Psoas muscle (tissue), 8 donors: ENCODE measurements around the gene HEPACAM. TPM values are rescaled to one million over a fixed set of nuclear protein-coding genes. Genes with fewer than 3 reads are reported as not detected.

Source experiments
- ATAC-seq, 4 donors: fragments of 200-7000 bp; cut with Tn5 transposase; one replicate each; pipeline ENCODE4 v1.9.1; 2020; ENCODE audit warnings: moderate library complexity in 3 of 4, mild to moderate bottlenecking in 2 of 4
- DNase-seq, 2 donors: peaks; one replicate each; pipeline ENCODE4 v3.0.0-alpha.2; 2020
- H3K27ac ChIP-seq: fragments of 200-600 bp; one replicate; pipeline ENCODE4 v1.8.0; 2022
- H3K27me3 ChIP-seq, 3 donors: fragments of 200-600 bp in 1 of 3; one replicate each; pipeline versions ENCODE4 v1.6.1 to v1.8.0; 2013 to 2022; ENCODE audit warnings: low read length in 2 of 3, mild to moderate bottlenecking in 2 of 3, moderate library complexity in 1 of 3; ENCODE audit not compliant: insufficient read depth in 3 of 3
- H3K36me3 ChIP-seq, 2 donors: fragments of 200-600 bp in 1 of 2; one replicate each; pipeline versions ENCODE4 v1.6.1 to v1.8.0; 2013 to 2022; ENCODE audit warnings: low read depth in 1 of 2, mild to moderate bottlenecking in 1 of 2, moderate library complexity in 1 of 2; ENCODE audit not compliant: insufficient read depth in 1 of 2
- H3K4me1 ChIP-seq: fragments of 200-600 bp; one replicate; pipeline ENCODE4 v1.8.0; 2022
- H3K4me3 ChIP-seq: fragments of 200-600 bp; one replicate; pipeline ENCODE4 v1.8.0; 2022; ENCODE audit warnings: mild to moderate bottlenecking
- H3K9me3 ChIP-seq: fragments of 200-600 bp; one replicate; pipeline ENCODE4 v1.8.0; 2022
- WGBS, 3 donors: extraction: QIAGEN DNeasy Blood & Tissue Kit; methylation state at CpG; one replicate each; pipeline versions ENCODE4 v1.1.6 to v1.1.7; 2013; 5-methylcytosine and 5-hydroxymethylcytosine counted together
- intact Hi-C, 2 donors: fragments of 100-400 bp; cut with DNase I; formaldehyde crosslinking; loops; one replicate each; pipeline versions ENCODE4 v1.11.0 to v1.14.2; 2022
- polyA plus RNA-seq, 3 donors: library from polyadenylated mRNA; stranded (reverse); fragments of 200-250 nt; gene quantifications; one replicate each; pipeline ENCODE4 v1.2.3, GENCODE V29; 2013
- total RNA-seq, 4 donors: library from RNA; stranded (reverse); fragmentation: NEBNext Ultra II Directional in 2 of 4; extraction: Animal tissue kit (Norgen Biotek cat#: 25700) in 2 of 4; gene quantifications; one replicate each; pipeline versions ENCODE4 v1.2.1 to v1.2.4, GENCODE V29; 2021 to 2023
- TF ChIP-seq, protein P1 (sequence below): fragments of 200-600 bp; IDR thresholded peaks from one replicate; pipeline ENCODE4 v1.8.0; 2022; ENCODE audit warnings: antibody characterized with exemption
- donor health status: healthy with polysubstance abuse.
- donor health status: DM: no; HTN: no; CAD: no; lungs with moderate emphysema.
- donor health status: Bipolar disorder and iron deficiency.
- donor health status: healthy.
- donor health status: DM: yes; HTN: yes; CAD: no.
- donor health status: DM: no; HTN: no; CAD: no.
- donor health status: DM: no; HTN: no; CAD: no.
- donor health status: DM: yes; HTN: yes; CAD: no.

Gene HEPACAM
- total and polyA plus RNA-seq, 7 donors, result 0.05 to 0.25 (median 0.07) TPM; not detected in 2

DNA sequence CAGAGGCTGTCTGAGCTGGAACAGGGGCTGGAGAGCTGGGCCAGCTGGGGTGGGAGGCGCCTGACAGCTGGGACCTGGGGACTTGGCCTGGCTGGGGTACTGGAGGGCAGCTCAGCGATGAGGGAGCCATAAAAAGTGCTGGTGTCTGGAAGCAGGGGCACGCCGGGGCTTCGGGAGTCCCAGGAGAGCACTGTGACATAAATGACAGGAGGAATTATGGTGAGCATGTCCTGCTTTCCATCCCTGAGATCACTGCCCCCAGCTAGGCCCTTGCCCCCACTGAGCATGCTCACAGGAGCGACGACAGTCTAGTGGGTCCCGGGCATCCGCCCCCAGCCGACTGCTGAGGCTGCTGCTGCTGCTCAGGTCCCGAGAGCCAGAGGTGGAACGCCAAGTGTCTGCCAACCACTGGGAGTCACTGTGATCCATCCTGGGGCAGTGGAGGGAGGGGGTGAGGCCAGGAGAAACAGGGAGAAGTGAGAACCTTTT is 44.4 kb downstream of the HEPACAM start:
- ATAC-seq (peak in 3 of 4 donors; percentile 28 to 39 (median 35)), DNase-seq (peak in 1 of 2 donors; percentile 68)
- 15 to 21% (median 17%) methylated on average over 12 of the region's 12 CpGs for WGBS, 3 donors
- Histone ChIP-seq H3K4me3 (no peak overlapping the region), H3K36me3 (peaks cover 0 to 5% of the 10 kb centered on the region in 2 donors), H3K27me3 (peaks cover 0 to 6% (median 0%) of the 10 kb centered on the region in 3 donors), H3K27ac (no peak overlapping the region), H3K4me1 (peaks cover 5% of the 10 kb centered on the region), H3K9me3 (no peaks in the 10 kb centered on the region)
- intact Hi-C loops, result no loop called here
- TF ChIP-seq, protein P1, sequence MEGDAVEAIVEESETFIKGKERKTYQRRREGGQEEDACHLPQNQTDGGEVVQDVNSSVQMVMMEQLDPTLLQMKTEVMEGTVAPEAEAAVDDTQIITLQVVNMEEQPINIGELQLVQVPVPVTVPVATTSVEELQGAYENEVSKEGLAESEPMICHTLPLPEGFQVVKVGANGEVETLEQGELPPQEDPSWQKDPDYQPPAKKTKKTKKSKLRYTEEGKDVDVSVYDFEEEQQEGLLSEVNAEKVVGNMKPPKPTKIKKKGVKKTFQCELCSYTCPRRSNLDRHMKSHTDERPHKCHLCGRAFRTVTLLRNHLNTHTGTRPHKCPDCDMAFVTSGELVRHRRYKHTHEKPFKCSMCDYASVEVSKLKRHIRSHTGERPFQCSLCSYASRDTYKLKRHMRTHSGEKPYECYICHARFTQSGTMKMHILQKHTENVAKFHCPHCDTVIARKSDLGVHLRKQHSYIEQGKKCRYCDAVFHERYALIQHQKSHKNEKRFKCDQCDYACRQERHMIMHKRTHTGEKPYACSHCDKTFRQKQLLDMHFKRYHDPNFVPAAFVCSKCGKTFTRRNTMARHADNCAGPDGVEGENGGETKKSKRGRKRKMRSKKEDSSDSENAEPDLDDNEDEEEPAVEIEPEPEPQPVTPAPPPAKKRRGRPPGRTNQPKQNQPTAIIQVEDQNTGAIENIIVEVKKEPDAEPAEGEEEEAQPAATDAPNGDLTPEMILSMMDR, result no peak

- H3K36me3 ChIP-seq, result peaks cover 0 to 5% of the 10 kb centered on the region in 2 donors
- H3K27ac ChIP-seq, result no peak overlapping the region
- H3K27me3 ChIP-seq, result peaks cover 0 to 6% (median 0%) of the 10 kb centered on the region in 3 donors
- intact Hi-C loops, result no loop called here
- no peak overlapping the region for H3K4me3 ChIP-seq
- peaks cover 5% of the 10 kb centered on the region for H3K4me1 ChIP-seq
- DNase-seq, result no peak
- WGBS, 3 donors, result 37 to 43% (median 40%) methylated on average over 9 of the region's 9 CpGs
- TF ChIP-seq, protein P1, result no peak
- H3K9me3 ChIP-seq, result no peaks in the 10 kb centered on the region
- ATAC-seq, result no peak
Measured at GRCh38 chr11:124890683-124891372, 45.0 kb downstream of the HEPACAM start.

GRCh38 chr11:124890151-124890550 is 45.7 kb downstream of the HEPACAM start:
- WGBS, 3 donors, result 92 to 97% (median 97%) methylated on average over 2 of the region's 2 CpGs
- peaks cover 0 to 5% of the 10 kb centered on the region in 2 donors for H3K36me3 ChIP-seq
- H3K9me3 ChIP-seq, result no peaks in the 10 kb centered on the region
- TF ChIP-seq, protein P1, result no peak
- DNase-seq (no peak), ATAC-seq (no peak)
- peaks cover 0 to 6% (median 0%) of the 10 kb centered on the region in 3 donors for H3K27me3 ChIP-seq
- H3K4me1 ChIP-seq, result peaks cover 5% of the 10 kb centered on the region
- H3K4me3 ChIP-seq, result no peak overlapping the region
- H3K27ac ChIP-seq, result no peak overlapping the region
- intact Hi-C loops, result no loop called here

- no peak for DNase-seq
- TF ChIP-seq, protein P1, result no peak
- Histone ChIP-seq H3K4me1 (peaks cover 5% of the 10 kb centered on the region), H3K9me3 (no peaks in the 10 kb centered on the region), H3K4me3 (no peak overlapping the region), H3K27me3 (peaks cover 0 to 6% (median 0%) of the 10 kb centered on the region in 3 donors), H3K27ac (no peak overlapping the region), H3K36me3 (peaks cover 0 to 5% of the 10 kb centered on the region in 2 donors)
- intact Hi-C loops, result no loop called here
- WGBS, 3 donors, result 91 to 100% (median 95%) methylated on average over 2 of the region's 2 CpGs
- no peak for ATAC-seq
Measured at GRCh38 chr11:124889191-124890091, 46.4 kb downstream of the HEPACAM start.
